ENCODE data around the gene INO80D. TPM values are rescaled to one million over a fixed set of nuclear protein-coding genes. Genes with fewer than 3 reads are reported as not detected.
A peak's percentile ranks its signal among the peaks of the same experiment; 100 is the strongest.

INO80D gene
- total and polyA plus RNA-seq, 8 donors: 0.46 to 67.1 (median 23.8) TPM

DNA sequence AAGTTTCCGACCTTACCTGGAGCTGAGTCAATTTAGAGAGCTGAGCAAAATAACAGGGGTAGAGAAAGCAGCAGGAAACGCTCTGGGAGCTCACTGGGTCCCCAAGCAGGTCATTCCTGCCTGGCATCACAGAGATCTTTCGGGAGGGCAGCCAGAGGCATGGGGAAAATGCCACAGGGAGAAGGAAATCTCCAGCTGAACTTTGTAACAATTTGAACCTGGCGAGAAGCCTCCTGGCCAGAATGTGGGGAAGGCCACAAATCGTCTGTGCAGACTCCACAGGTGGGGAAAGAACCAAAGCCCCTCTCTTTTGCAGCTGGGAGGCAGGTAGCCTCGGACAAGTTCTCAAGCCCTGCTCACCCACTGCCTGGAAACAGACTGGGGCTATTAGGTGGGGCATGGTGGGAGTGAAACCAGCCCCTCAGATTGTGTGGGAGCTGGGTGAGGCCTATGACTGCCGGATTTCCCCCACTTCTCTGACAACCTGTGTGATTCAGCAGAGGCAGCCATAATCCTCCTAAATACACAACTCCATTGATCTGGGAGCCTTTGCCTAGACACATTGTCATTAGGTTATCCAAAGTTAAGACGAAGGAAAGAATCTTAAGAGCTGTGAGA is 53.9 kb downstream of the INO80D start:
- intact Hi-C loops (cut with DNase I; ENCODE audit: low total_unique reads): no loop called here
- peaks cover 0 to 57% (median 50%) of the 10 kb centered on the region in 4 donors for H3K36me3 ChIP-seq
- no peak for TF ChIP-seq EP300 (IDR thresholded peaks at IDR 0.05)
- TF ChIP-seq, protein P1, sequence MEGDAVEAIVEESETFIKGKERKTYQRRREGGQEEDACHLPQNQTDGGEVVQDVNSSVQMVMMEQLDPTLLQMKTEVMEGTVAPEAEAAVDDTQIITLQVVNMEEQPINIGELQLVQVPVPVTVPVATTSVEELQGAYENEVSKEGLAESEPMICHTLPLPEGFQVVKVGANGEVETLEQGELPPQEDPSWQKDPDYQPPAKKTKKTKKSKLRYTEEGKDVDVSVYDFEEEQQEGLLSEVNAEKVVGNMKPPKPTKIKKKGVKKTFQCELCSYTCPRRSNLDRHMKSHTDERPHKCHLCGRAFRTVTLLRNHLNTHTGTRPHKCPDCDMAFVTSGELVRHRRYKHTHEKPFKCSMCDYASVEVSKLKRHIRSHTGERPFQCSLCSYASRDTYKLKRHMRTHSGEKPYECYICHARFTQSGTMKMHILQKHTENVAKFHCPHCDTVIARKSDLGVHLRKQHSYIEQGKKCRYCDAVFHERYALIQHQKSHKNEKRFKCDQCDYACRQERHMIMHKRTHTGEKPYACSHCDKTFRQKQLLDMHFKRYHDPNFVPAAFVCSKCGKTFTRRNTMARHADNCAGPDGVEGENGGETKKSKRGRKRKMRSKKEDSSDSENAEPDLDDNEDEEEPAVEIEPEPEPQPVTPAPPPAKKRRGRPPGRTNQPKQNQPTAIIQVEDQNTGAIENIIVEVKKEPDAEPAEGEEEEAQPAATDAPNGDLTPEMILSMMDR (IDR thresholded peaks at IDR 0.05): no peak
- no peak for TF ChIP-seq POLR2AphosphoS5 (IDR thresholded peaks at IDR 0.05)
- TF ChIP-seq POLR2A (IDR thresholded peaks at IDR 0.05): no peak
- H3K27me3 ChIP-seq: no peaks in the 10 kb centered on the region
- WGBS, 5 donors: 92 to 97% (median 94%) methylated on average over 8 of the region's 8 CpGs
- H3K4me3 ChIP-seq: no peak overlapping the region
- no peak for DNase-seq
- no peaks in the 10 kb centered on the region for H3K9me3 ChIP-seq
- peaks cover 0 to 18% (median 10%) of the 10 kb centered on the region in 4 donors for H3K4me1 ChIP-seq
- no peak overlapping the region for H3K27ac ChIP-seq

DNA sequence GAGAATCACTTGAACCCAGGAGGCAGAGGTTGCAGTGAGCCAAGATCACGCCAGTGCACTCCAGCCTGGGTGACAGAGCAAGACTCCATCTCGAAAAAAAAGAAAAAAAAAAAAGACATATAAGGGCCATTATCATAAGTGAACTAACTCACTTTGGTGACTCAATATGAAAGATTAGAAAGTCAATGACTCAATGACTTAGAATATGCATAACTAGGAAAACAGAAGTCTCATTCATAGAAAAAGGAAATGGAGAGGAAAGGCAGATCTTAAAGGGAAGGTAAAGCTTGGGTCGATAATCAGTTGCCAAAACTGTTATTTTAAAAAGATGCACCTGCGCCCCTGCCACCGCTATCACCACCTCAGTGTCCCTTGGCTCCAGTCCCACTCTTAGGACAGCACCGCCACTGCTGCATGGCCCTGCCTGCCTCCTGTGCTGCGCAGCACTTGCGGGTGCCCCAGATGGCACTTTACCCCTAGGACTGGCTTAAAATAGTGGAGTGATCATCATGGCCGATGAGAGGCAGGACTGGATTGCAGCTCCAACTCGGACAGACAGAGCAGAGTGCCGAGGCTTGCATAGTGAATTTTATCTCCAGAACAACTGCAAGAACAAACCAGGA is 54.7 kb downstream of the INO80D start:
- H3K36me3 ChIP-seq: peaks cover 0 to 52% (median 49%) of the 10 kb centered on the region in 4 donors
- H3K27me3 ChIP-seq: no peaks in the 10 kb centered on the region
- WGBS, 5 donors: 81 to 88% (median 85%) methylated on average over 10 to 11 of the region's 11 CpGs
- H3K4me3 ChIP-seq: no peak overlapping the region
- no peaks in the 10 kb centered on the region for H3K9me3 ChIP-seq
- peaks cover 0 to 18% (median 10%) of the 10 kb centered on the region in 4 donors for H3K4me1 ChIP-seq
- DNase-seq: no peak
- intact Hi-C loops (cut with DNase I; ENCODE audit: low total_unique reads): no loop called here
- peak overlapping the region in 1 of 5 donors; percentile 41 for H3K27ac ChIP-seq
- TF ChIP-seq, protein P1 (IDR thresholded peaks at IDR 0.05): no peak
- no peak for TF ChIP-seq EP300 (IDR thresholded peaks at IDR 0.05)

DNA sequence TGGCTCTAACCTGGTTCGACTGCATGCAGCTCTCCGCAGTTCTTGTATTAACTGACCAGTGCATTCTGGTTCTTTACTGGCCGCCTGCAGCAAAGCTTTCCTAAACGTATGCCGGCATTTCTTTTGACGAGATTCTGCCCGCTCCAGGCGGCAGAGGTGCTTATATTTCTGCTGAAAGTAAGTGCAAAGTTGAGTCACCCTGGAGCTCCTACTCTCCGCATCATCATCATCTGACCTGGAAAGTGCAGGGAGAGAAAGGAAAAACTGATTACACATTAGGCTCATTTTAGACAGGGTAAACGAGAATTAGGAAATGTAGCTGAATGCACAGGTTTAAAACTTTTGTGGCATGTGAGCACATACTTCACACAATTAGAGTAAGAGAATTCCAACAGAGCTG is 57.9 kb downstream of the INO80D start:
- Histone ChIP-seq H3K4me1 (peaks cover 0 to 18% (median 10%) of the 10 kb centered on the region in 4 donors), H3K4me3 (no peak overlapping the region), H3K9me3 (no peaks in the 10 kb centered on the region), H3K27me3 (no peaks in the 10 kb centered on the region), H3K36me3 (peaks cover 0 to 67% (median 60%) of the 10 kb centered on the region in 4 donors), H3K27ac (no peak overlapping the region)
- intact Hi-C loops (cut with DNase I; ENCODE audit: low total_unique reads): no loop called here
- 87 to 94% (median 93%) methylated on average over 10 of the region's 10 CpGs for WGBS, 5 donors
- TF ChIP-seq POLR2AphosphoS5 (IDR thresholded peaks at IDR 0.05): no peak
- no peak for TF ChIP-seq EP300 (IDR thresholded peaks at IDR 0.05)
- no peak for TF ChIP-seq POLR2A (IDR thresholded peaks at IDR 0.05)
- DNase-seq: no peak

DNA sequence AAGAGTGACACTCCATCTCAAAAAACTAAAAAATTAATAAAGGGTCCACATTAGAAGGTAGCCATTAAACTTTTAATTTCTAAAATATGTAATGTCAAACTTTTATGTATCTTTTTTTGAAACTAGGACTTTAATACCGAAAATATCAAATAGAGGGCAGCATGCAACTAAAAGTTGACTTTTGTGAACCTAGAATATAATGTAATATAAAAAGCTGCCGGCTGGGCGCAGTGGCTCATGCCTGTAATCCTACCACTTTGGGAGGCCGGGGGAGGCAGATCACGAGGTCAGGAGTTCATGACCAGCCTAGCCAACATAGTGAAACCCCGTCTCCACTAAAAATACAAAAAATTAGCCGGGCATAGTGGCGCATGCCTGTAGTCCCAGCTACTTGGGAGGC is 62.8 kb downstream of the INO80D start:
- WGBS, 5 donors: 86 to 94% (median 90%) methylated on average over 8 of the region's 8 CpGs
- H3K9me3 ChIP-seq: no peaks in the 10 kb centered on the region

More for the DNA sequence above, 62.8 kb downstream of the INO80D start:
- no peak for TF ChIP-seq EP300 (IDR thresholded peaks at IDR 0.05)
- TF ChIP-seq POLR2A (IDR thresholded peaks at IDR 0.05): no peak
- TF ChIP-seq POLR2AphosphoS5 (IDR thresholded peaks at IDR 0.05): no peak
- TF ChIP-seq, protein P1 (IDR thresholded peaks at IDR 0.05): no peak
- intact Hi-C loops (cut with DNase I; ENCODE audit: low total_unique reads): no loop called here
- Histone ChIP-seq H3K4me1 (no peaks in the 10 kb centered on the region), H3K4me3 (no peak overlapping the region), H3K27ac (no peak overlapping the region), H3K27me3 (no peaks in the 10 kb centered on the region), H3K36me3 (peaks cover 16 to 68% (median 61%) of the 10 kb centered on the region in 4 donors)
- no peak for DNase-seq

Data from stomach (tissue), 9 donors.